Measurements from ENCODE around the gene SETBP1.

SETBP1 gene

DNA sequence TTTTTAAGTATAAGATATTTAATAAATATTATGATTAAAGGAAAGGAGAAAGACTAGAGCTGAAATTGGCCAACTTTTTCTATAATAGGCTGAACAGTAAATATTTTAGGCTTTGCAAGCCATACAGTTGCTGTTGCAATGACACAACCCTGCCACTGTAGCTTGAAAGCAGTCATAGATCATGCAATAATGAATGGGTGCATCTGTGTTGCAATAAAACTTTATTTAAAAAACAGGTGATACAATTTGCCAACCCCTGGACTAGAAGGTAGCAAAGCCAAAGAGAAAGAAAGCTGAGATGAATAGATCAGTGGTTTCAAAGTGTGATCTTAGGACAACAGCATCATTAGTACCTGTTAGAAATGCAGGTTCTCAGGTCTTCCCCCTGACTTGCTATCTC is 219.1 kb downstream of the SETBP1 start:
- Histone ChIP-seq H3K4ac (ENCODE audit: low read length) (no peak overlapping the region), H3K27me3 (ENCODE audit: control insufficient read depth in 3 of 3, insufficient read depth in 3 of 3, low read depth in 1 of 3, low read length in 3 of 3) (no peaks in the 10 kb centered on the region), H3K9ac (ENCODE audit: low read depth, low read length, poor library complexity) (no peak overlapping the region), H3K36me3 (replicated peaks in 1 of 2; ENCODE audit: control insufficient read depth in 2 of 2, insufficient read depth in 2 of 2, low read length in 2 of 2) (no peaks in the 10 kb centered on the region), H2AFZ (ENCODE audit: low read length) (no peak overlapping the region), H3K79me1 (ENCODE audit: low read depth, low read length) (no peaks in the 10 kb centered on the region), H2BK120ac (ENCODE audit: low read depth, low read length) (no peak overlapping the region), H4K91ac (ENCODE audit: low read depth, low read length, poor library complexity) (no peak overlapping the region), H3K27ac (replicated peaks; ENCODE audit: low read length) (no peak overlapping the region), H3K9me3 (replicated peaks in 1 of 2; ENCODE audit: control insufficient read depth in 2 of 2, insufficient read depth in 1 of 2, low read depth in 1 of 2, low read length in 2 of 2) (no peaks in the 10 kb centered on the region), H2AK5ac (ENCODE audit: low read depth, low read length) (no peak overlapping the region), H3K18ac (ENCODE audit: low read length) (no peak overlapping the region), H2BK15ac (ENCODE audit: low read length) (no peak overlapping the region), H3K14ac (ENCODE audit: low read length) (no peak overlapping the region), H3K23ac (ENCODE audit: low read depth, low read length, poor library complexity) (no peak overlapping the region), H4K8ac (ENCODE audit: low read depth, low read length) (no peak overlapping the region), H3K4me3 (ENCODE audit: low read length in 2 of 2) (no peak overlapping the region), H2BK12ac (ENCODE audit: low read length) (no peak overlapping the region), H2BK5ac (ENCODE audit: low read length) (no peak overlapping the region), H3K4me1 (ENCODE audit: control insufficient read depth in 2 of 2, insufficient read depth in 1 of 2, low read depth in 1 of 2, low read length in 2 of 2) (peaks cover 4 to 7% of the 10 kb centered on the region in 2 donors), H3K4me2 (ENCODE audit: insufficient read depth, low read length, poor library complexity, severe bottlenecking) (no peak overlapping the region)
- DNase-seq (ENCODE audit: low spot score), result no peak

DNA sequence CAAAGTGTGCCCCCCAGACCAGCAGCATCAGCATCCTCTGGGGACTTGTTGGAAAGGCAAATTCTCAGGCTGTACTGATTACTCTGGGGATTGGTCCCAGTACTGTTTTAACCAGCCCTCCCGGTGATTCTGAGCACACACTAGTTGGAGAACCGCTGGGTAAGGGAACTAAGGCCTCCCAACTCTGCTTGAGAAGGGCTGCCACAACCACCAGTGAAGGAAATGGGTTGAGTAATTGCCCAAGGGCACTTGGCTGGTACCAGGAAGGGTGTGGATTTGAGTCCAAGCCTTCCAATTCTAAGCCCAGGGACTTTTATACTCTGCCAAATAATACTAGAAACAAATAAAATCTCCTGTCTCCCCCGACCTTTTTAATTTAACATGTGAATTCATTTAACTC is 219.9 kb downstream of the SETBP1 start:
- H2BK120ac ChIP-seq (ENCODE audit: low read depth, low read length), result no peak overlapping the region
- peaks cover 4 to 7% of the 10 kb centered on the region in 2 donors for H3K4me1 ChIP-seq (ENCODE audit: control insufficient read depth in 2 of 2, insufficient read depth in 1 of 2, low read depth in 1 of 2, low read length in 2 of 2)
- no peak overlapping the region for H3K27ac ChIP-seq (replicated peaks; ENCODE audit: low read length)
- H4K8ac ChIP-seq (ENCODE audit: low read depth, low read length), result no peak overlapping the region
- H2BK15ac ChIP-seq (ENCODE audit: low read length), result no peak overlapping the region
- no peak overlapping the region for H4K91ac ChIP-seq (ENCODE audit: low read depth, low read length, poor library complexity)
- H3K18ac ChIP-seq (ENCODE audit: low read length), result no peak overlapping the region
- H3K4me2 ChIP-seq (ENCODE audit: insufficient read depth, low read length, poor library complexity, severe bottlenecking), result no peak overlapping the region
- H3K9me3 ChIP-seq (replicated peaks in 1 of 2; ENCODE audit: control insufficient read depth in 2 of 2, insufficient read depth in 1 of 2, low read depth in 1 of 2, low read length in 2 of 2), result no peaks in the 10 kb centered on the region
- H3K36me3 ChIP-seq (replicated peaks in 1 of 2; ENCODE audit: control insufficient read depth in 2 of 2, insufficient read depth in 2 of 2, low read length in 2 of 2), result no peaks in the 10 kb centered on the region
- DNase-seq (ENCODE audit: low spot score), result no peak
- H2AFZ ChIP-seq (ENCODE audit: low read length), result no peak overlapping the region
- no peak overlapping the region for H2AK5ac ChIP-seq (ENCODE audit: low read depth, low read length)
- no peak overlapping the region for H3K4ac ChIP-seq (ENCODE audit: low read length)
- H3K79me1 ChIP-seq (ENCODE audit: low read depth, low read length), result no peaks in the 10 kb centered on the region
- no peak overlapping the region for H3K4me3 ChIP-seq (ENCODE audit: low read length in 2 of 2)
- no peak overlapping the region for H3K23ac ChIP-seq (ENCODE audit: low read depth, low read length, poor library complexity)
- H3K27me3 ChIP-seq (ENCODE audit: control insufficient read depth in 3 of 3, insufficient read depth in 3 of 3, low read depth in 1 of 3, low read length in 3 of 3), result no peaks in the 10 kb centered on the region
- H2BK5ac ChIP-seq (ENCODE audit: low read length), result no peak overlapping the region
- WGBS, 2 donors (ENCODE audit: extremely low coverage in 2 of 2, insufficient read length in 2 of 2, insufficient replicate concordance in 1 of 2), result 100% methylated on average over 1 of the region's 3 CpGs; no CpG with 5 or more reads in 1 of the 2 donors
- H3K14ac ChIP-seq (ENCODE audit: low read length), result no peak overlapping the region
- no peak overlapping the region for H3K9ac ChIP-seq (ENCODE audit: low read depth, low read length, poor library complexity)
- H2BK12ac ChIP-seq (ENCODE audit: low read length), result no peak overlapping the region

DNA sequence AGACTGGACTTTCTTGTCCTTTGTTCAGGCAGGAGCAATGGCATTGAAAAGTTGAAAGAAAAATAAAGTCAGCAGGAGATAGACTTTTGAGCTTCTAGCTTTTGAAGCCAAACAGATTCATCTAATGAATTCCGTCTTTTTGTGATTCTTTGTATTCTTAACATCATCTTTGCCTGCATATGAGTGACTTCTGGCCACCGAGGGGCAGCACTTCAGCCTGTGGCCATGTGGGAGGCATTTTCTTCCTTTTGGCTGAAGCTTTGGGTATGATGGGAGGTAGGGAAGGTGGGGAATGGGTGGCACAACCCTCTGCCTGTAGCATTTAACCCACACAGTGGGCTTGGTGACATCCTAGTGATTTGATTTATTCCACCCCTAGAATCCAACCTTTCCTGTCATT is 220.6 kb downstream of the SETBP1 start:
- H3K36me3 ChIP-seq (replicated peaks in 1 of 2; ENCODE audit: control insufficient read depth in 2 of 2, insufficient read depth in 2 of 2, low read length in 2 of 2), result no peaks in the 10 kb centered on the region
- no peak overlapping the region for H2BK12ac ChIP-seq (ENCODE audit: low read length)
- H3K9ac ChIP-seq (ENCODE audit: low read depth, low read length, poor library complexity), result no peak overlapping the region
- no peak overlapping the region for H2BK120ac ChIP-seq (ENCODE audit: low read depth, low read length)
- H2BK5ac ChIP-seq (ENCODE audit: low read length), result no peak overlapping the region
- no peaks in the 10 kb centered on the region for H3K79me1 ChIP-seq (ENCODE audit: low read depth, low read length)
- H3K4me3 ChIP-seq (ENCODE audit: low read length in 2 of 2), result no peak overlapping the region
- H3K4ac ChIP-seq (ENCODE audit: low read length), result no peak overlapping the region
- H3K14ac ChIP-seq (ENCODE audit: low read length), result no peak overlapping the region
- H3K27me3 ChIP-seq (ENCODE audit: control insufficient read depth in 3 of 3, insufficient read depth in 3 of 3, low read depth in 1 of 3, low read length in 3 of 3), result no peaks in the 10 kb centered on the region
- no peak overlapping the region for H3K18ac ChIP-seq (ENCODE audit: low read length)
- H3K9me3 ChIP-seq (replicated peaks in 1 of 2; ENCODE audit: control insufficient read depth in 2 of 2, insufficient read depth in 1 of 2, low read depth in 1 of 2, low read length in 2 of 2), result no peaks in the 10 kb centered on the region
- H3K27ac ChIP-seq (replicated peaks; ENCODE audit: low read length), result no peak overlapping the region
- H3K4me1 ChIP-seq (ENCODE audit: control insufficient read depth in 2 of 2, insufficient read depth in 1 of 2, low read depth in 1 of 2, low read length in 2 of 2), result peaks cover 4 to 7% of the 10 kb centered on the region in 2 donors
- no peak for DNase-seq (ENCODE audit: low spot score)
- H2AFZ ChIP-seq (ENCODE audit: low read length), result no peak overlapping the region
- H3K4me2 ChIP-seq (ENCODE audit: insufficient read depth, low read length, poor library complexity, severe bottlenecking), result no peak overlapping the region
- no peak overlapping the region for H4K91ac ChIP-seq (ENCODE audit: low read depth, low read length, poor library complexity)
- WGBS, 2 donors (ENCODE audit: extremely low coverage in 2 of 2, insufficient read length in 2 of 2, insufficient replicate concordance in 1 of 2), result no CpG with 5 or more reads among the region's 2 CpGs
- H2BK15ac ChIP-seq (ENCODE audit: low read length), result no peak overlapping the region
- no peak overlapping the region for H3K23ac ChIP-seq (ENCODE audit: low read depth, low read length, poor library complexity)
- H2AK5ac ChIP-seq (ENCODE audit: low read depth, low read length), result no peak overlapping the region
- no peak overlapping the region for H4K8ac ChIP-seq (ENCODE audit: low read depth, low read length)

DNA sequence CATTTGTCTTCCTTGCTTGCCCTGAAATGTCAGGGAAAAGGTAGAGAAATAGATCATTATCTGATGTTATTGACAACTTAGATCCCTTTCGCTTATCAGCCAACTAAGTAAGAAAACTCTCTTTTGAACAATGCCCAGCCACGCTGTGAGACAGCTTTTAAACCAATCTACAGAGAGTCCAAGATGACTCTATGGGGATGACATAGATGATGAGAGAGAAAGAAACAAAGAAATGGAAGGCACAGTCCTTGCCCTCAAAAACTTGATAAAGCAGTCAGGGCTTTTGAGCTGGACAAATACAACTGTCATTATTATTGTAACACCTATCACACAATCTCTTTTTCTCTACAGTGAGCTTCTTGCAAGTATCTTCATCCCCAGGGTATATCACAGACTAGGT is 222.6 kb downstream of the SETBP1 start:
- no peak overlapping the region for H2AFZ ChIP-seq (ENCODE audit: low read length)
- H2AK5ac ChIP-seq (ENCODE audit: low read depth, low read length), result no peak overlapping the region
- peaks cover 0 to 7% of the 10 kb centered on the region in 2 donors for H3K4me1 ChIP-seq (ENCODE audit: control insufficient read depth in 2 of 2, insufficient read depth in 1 of 2, low read depth in 1 of 2, low read length in 2 of 2)
- WGBS, 2 donors (ENCODE audit: extremely low coverage in 2 of 2, insufficient read length in 2 of 2, insufficient replicate concordance in 1 of 2), result no CpG with 5 or more reads among the region's 2 CpGs
- no peak overlapping the region for H2BK120ac ChIP-seq (ENCODE audit: low read depth, low read length)
- no peak overlapping the region for H2BK5ac ChIP-seq (ENCODE audit: low read length)
- H2BK15ac ChIP-seq (ENCODE audit: low read length), result no peak overlapping the region
- no peaks in the 10 kb centered on the region for H3K79me1 ChIP-seq (ENCODE audit: low read depth, low read length)
- H2BK12ac ChIP-seq (ENCODE audit: low read length), result no peak overlapping the region
- no peak for DNase-seq (ENCODE audit: low spot score)
- H3K27ac ChIP-seq (replicated peaks; ENCODE audit: low read length), result no peak overlapping the region
- H3K27me3 ChIP-seq (ENCODE audit: control insufficient read depth in 3 of 3, insufficient read depth in 3 of 3, low read depth in 1 of 3, low read length in 3 of 3), result no peaks in the 10 kb centered on the region
- H4K91ac ChIP-seq (ENCODE audit: low read depth, low read length, poor library complexity), result no peak overlapping the region
- H3K36me3 ChIP-seq (replicated peaks in 1 of 2; ENCODE audit: control insufficient read depth in 2 of 2, insufficient read depth in 2 of 2, low read length in 2 of 2), result no peaks in the 10 kb centered on the region
- no peak overlapping the region for H3K14ac ChIP-seq (ENCODE audit: low read length)
- H4K8ac ChIP-seq (ENCODE audit: low read depth, low read length), result no peak overlapping the region
- no peak overlapping the region for H3K4me3 ChIP-seq (ENCODE audit: low read length in 2 of 2)
- H3K18ac ChIP-seq (ENCODE audit: low read length), result no peak overlapping the region
- H3K9me3 ChIP-seq (replicated peaks in 1 of 2; ENCODE audit: control insufficient read depth in 2 of 2, insufficient read depth in 1 of 2, low read depth in 1 of 2, low read length in 2 of 2), result no peaks in the 10 kb centered on the region
- H3K4me2 ChIP-seq (ENCODE audit: insufficient read depth, low read length, poor library complexity, severe bottlenecking), result no peak overlapping the region
- no peak overlapping the region for H3K4ac ChIP-seq (ENCODE audit: low read length)
- H3K23ac ChIP-seq (ENCODE audit: low read depth, low read length, poor library complexity), result no peak overlapping the region
- H3K9ac ChIP-seq (ENCODE audit: low read depth, low read length, poor library complexity), result no peak overlapping the region

All from neuronal stem cell (in vitro differentiated cells).